Endothelial cell of umbilical vein (primary cell): ENCODE measurements around the gene DAB2. TPM values are rescaled to one million over a fixed set of nuclear protein-coding genes. Genes with fewer than 3 reads are reported as not detected.

Experiments
- BruUV-seq: library from RNA; stranded (reverse); fragments of 400-500 nt; replicated peaks from 2 replicates; lab custom pipeline; 2021; lab: Mats Ljungman, UMichigan
- CTCF ChIA-PET: fragments of 300-600, 350-600 bp; sonication (Branson Sonifier 250); formaldehyde crosslinking; loops from one replicate; lab custom pipeline; 2021; ENCODE audit warnings: antibody characterized with exemption, inconsistent platforms; lab: Charles Lee
- POLR2A ChIA-PET: fragments of 300-600, 350-600 bp; sonication (Branson Sonifier 250); formaldehyde crosslinking; loops from one replicate; lab custom pipeline; 2021; ENCODE audit warnings: antibody characterized with exemption, inconsistent platforms; lab: Charles Lee
- DNase-seq: peaks from one replicate; pipeline ENCODE4 v3.0.0-alpha.2; 2011; ENCODE audit warnings: low read depth, low spot score
- FAIRE-seq: peaks from 2 replicates; lab custom pipeline; 2011; peaks lifted over from hg19 to GRCh38; lab: Jason Lieb, UNC
- H2AFZ ChIP-seq: 2 replicates; pipeline ENCODE4 v1.6.0; 2012; ENCODE audit warnings: low read depth, low read length, control low read depth, inconsistent platforms
- H3K27ac ChIP-seq: 2 replicates; pipeline ENCODE4 v1.5.1; 2011; ENCODE audit warnings: low read depth, mild to moderate bottlenecking, control low read depth, low read length, moderate library complexity; ENCODE audit not compliant: insufficient read depth
- H3K27me3 ChIP-seq, 2 experiments: 2 replicates each; pipeline versions ENCODE4 v1.6.0 to v1.6.1; 2011; ENCODE audit warnings: low read length in 2 of 2, mixed read lengths in 1 of 2; ENCODE audit not compliant: control insufficient read depth in 2 of 2, insufficient read depth in 2 of 2
- H3K36me3 ChIP-seq, 2 experiments: 2 replicates in 1 of 2; 3 replicates in 1 of 2; pipeline ENCODE4 v1.5.1; 2011; ENCODE audit warnings: low read length in 2 of 2, mild to moderate bottlenecking in 1 of 2, moderate library complexity in 1 of 2; ENCODE audit not compliant: control insufficient read depth in 2 of 2, insufficient read depth in 2 of 2; ENCODE audit errors: extremely low read depth in 1 of 2
- H3K4me1 ChIP-seq: 3 replicates; pipeline ENCODE4 v1.5.1; 2011; ENCODE audit warnings: mild to moderate bottlenecking, low read length; ENCODE audit not compliant: control insufficient read depth, insufficient read depth; ENCODE audit errors: extremely low read depth
- H3K4me2 ChIP-seq: 2 replicates; pipeline ENCODE4 v1.6.1; 2011; ENCODE audit warnings: low read length, control low read depth, mixed read lengths; ENCODE audit not compliant: insufficient read depth
- H3K4me3 ChIP-seq, 3 experiments: fragments of 200-600 bp in 1 of 3; sonication (generic), shearing (Covaris generic) in 1 of 3; replicated peaks in 1 of 3; 2 replicates each; pipeline ENCODE4 v1.5.1; 2011 to 2016; ENCODE audit warnings: control low read depth in 3 of 3, low read length in 3 of 3, mild to moderate bottlenecking in 2 of 3, inconsistent platforms in 1 of 3, low read depth in 1 of 3, moderate library complexity in 1 of 3; ENCODE audit not compliant: insufficient read depth in 1 of 3
- H3K79me2 ChIP-seq: 2 replicates; pipeline ENCODE4 v1.6.0; 2012; ENCODE audit warnings: low read length, inconsistent platforms; ENCODE audit not compliant: control insufficient read depth, insufficient read depth
- H3K9ac ChIP-seq: replicated peaks from 2 replicates; pipeline ENCODE3; 2011; ENCODE audit warnings: low read length, control low read depth; ENCODE audit not compliant: insufficient read depth; ENCODE audit errors: extremely low read depth
- H3K9me1 ChIP-seq: replicated peaks from 3 replicates; pipeline ENCODE4 v1.6.0; 2011; ENCODE audit warnings: mild to moderate bottlenecking, low read length; ENCODE audit not compliant: control insufficient read depth, insufficient read depth; ENCODE audit errors: extremely low read depth
- H3K9me3 ChIP-seq: replicated peaks from 2 replicates; pipeline ENCODE4 v1.5.1; 2012; ENCODE audit warnings: low read length, inconsistent platforms; ENCODE audit not compliant: control insufficient read depth, insufficient read depth
- H4K20me1 ChIP-seq: replicated peaks from 2 replicates; pipeline ENCODE3; 2011; ENCODE audit warnings: mild to moderate bottlenecking, low read length; ENCODE audit not compliant: control insufficient read depth, insufficient read depth; ENCODE audit errors: extremely low read depth
- CTCF ChIP-seq, 2 donors: IDR thresholded peaks; 1 replicate in 1 of 2; 2 replicates in 1 of 2; pipeline ENCODE4 v1.5.1; 2011; ENCODE audit warnings: low read length in 2 of 2, mild to moderate bottlenecking in 2 of 2, moderate library complexity in 2 of 2, control low read depth in 1 of 2, inconsistent platforms in 1 of 2, low read depth in 1 of 2; ENCODE audit not compliant: insufficient read depth in 1 of 2; ENCODE audit errors: extremely low read depth in 1 of 2
- EZH2 ChIP-seq: IDR thresholded peaks from 2 replicates; pipeline ENCODE4 v1.6.1; 2012; ENCODE audit warnings: borderline replicate concordance, low read depth, mild to moderate bottlenecking, moderate library complexity, low read length, inconsistent platforms; ENCODE audit not compliant: severe bottlenecking
- FOS ChIP-seq: IDR thresholded peaks from 2 replicates; pipeline ENCODE4 v1.6.1; 2011; ENCODE audit warnings: mild to moderate bottlenecking, low read length, moderate library complexity, borderline replicate concordance; ENCODE audit not compliant: insufficient read depth
- GATA2 ChIP-seq: IDR thresholded peaks from 2 replicates; pipeline ENCODE4 v1.7.0; 2011; ENCODE audit warnings: low read depth, mild to moderate bottlenecking, moderate library complexity, mixed read lengths, low read length; ENCODE audit not compliant: insufficient read length, insufficient read depth
- JUN ChIP-seq: IDR thresholded peaks from 2 replicates; pipeline ENCODE4 v1.6.1; 2011; ENCODE audit warnings: borderline replicate concordance, low read depth; ENCODE audit not compliant: insufficient read length, insufficient read depth
- MAX ChIP-seq: IDR thresholded peaks from 2 replicates; pipeline ENCODE4 v1.6.1; 2011; ENCODE audit not compliant: insufficient read depth, insufficient read length
- MYC ChIP-seq: IDR thresholded peaks from one replicate; pipeline ENCODE4 v1.6.1; 2011; ENCODE audit warnings: mild to moderate bottlenecking, low read depth, low read length
- POLR2A ChIP-seq: IDR thresholded peaks from 2 replicates; pipeline ENCODE4 v1.6.1; 2012; ENCODE audit warnings: low read depth, mild to moderate bottlenecking, control low read depth, low read length
- POLR2AphosphoS5 ChIP-seq: IDR thresholded peaks from 2 replicates; pipeline ENCODE4 v1.6.1; 2012; ENCODE audit warnings: low read depth, mild to moderate bottlenecking, control low read depth, low read length, moderate library complexity; ENCODE audit not compliant: insufficient read depth
- dilution Hi-C: fragments of 300-500 bp; cut with MboI; formaldehyde crosslinking; loops from one replicate; pipeline ENCODE4 v1.15.0; 2019; ENCODE audit warnings: low sequenced_read_pairs; ENCODE audit not compliant: extremely low pct_ligation_motif_present
- intact Hi-C: fragments of 100-400 bp; cut with micrococcal nuclease; formaldehyde crosslinking; loops from one replicate; pipeline ENCODE4 v1.10.0; 2022
- polyA plus RNA-seq, 4 experiments: library from polyadenylated mRNA; depleted of rRNA in 3 of 4; stranded (reverse) in 3 of 4; unstranded in 1 of 4; fragments of >200 nt; gene quantifications; 2 replicates each; pipeline versions ENCODE4 v1.2.1 to v1.2.3, GENCODE V29; 2011 to 2012; ENCODE audit warnings: missing spikeins in 1 of 4
- total RNA-seq: library from RNA; stranded (reverse); gene quantifications from 2 replicates; pipeline ENCODE4 v1.2.3, GENCODE V29; 2021

DAB2 gene
- total and polyA plus RNA-seq, 2 donors (not counting 3 experiments of a cell fraction or from before 2014, with no cell fraction given) = 168 to 283 TPM

DNA sequence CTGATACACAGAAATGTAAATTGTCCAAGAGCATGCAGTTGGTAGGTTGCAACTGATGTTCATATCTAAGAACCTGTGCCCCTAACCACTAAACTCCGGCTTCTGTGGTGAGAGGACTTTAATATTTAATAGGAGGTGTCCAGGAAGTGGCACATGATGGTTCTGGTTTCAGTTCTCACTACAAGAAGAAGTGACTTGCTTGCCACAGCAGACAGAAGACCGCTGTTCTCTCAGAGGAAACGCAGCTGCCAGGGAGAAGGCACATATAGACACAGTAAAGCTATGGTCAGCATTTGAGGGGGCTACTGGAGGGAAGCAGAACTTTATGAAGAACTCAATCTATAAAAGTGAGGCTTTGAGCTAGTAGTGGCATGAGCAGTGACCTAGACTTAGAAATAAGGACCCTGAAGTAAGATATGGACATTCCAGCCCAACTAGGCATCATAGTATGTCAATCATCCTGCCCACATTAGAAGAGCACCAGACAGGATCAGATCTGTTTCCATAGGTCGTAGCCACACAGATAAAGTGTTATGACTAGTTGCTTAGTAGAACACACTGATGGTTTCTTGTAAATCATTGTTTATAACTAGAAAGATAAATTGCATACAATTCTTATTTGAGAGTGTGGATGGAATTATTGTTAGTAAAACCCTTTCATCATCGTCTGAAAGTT, 36.4 kb upstream of the DAB2 start:
- Histone ChIP-seq H2AFZ (no peak overlapping the region), H4K20me1 (no peaks in the 10 kb centered on the region), H3K36me3 (no peaks in the 10 kb centered on the region), H3K27ac (no peak overlapping the region), H3K4me3 (no peak overlapping the region), H3K9me3 (no peaks in the 10 kb centered on the region), H3K9ac (no peak overlapping the region), H3K4me1 (peaks cover 11% of the 10 kb centered on the region), H3K27me3 (no peaks in the 10 kb centered on the region), H3K9me1 (no peaks in the 10 kb centered on the region), H3K4me2 (no peak overlapping the region), H3K79me2 (no peaks in the 10 kb centered on the region)
- TF ChIP-seq EZH2 (no peak), JUN (no peak), MYC (no peak), POLR2AphosphoS5 (no peak), FOS (no peak), GATA2 (no peak), POLR2A (no peak), MAX (no peak), CTCF (IDR thresholded peaks at IDR 0.05; ENCODE audit: extremely low read depth in 1 of 2, insufficient read depth in 1 of 2, low read depth in 1 of 2, low read length in 2 of 2) (no peak)
- intact Hi-C loops = no loop called here
- BruUV-seq = no TSS peak
- dilution Hi-C loops = no loop called here
- DNase-seq (no peak), FAIRE-seq (no peak)
- POLR2A ChIA-PET = no interaction called here
- CTCF ChIA-PET = interaction anchor here (0.8 to 1.7 kb wide), 3 partner anchors 10 to 87 kb away, joined by 3 to 9 read pairs (median 3); no protein-coding TSS in a partner anchor
